HG02938 (cell line): ENCODE data around the gene DLGAP4.

ENCODE experiments used
- ATAC-seq: cut with Tn5 transposase; IDR thresholded peaks from one replicate; pipeline ENCODE4 v1.9.1; 2021; ENCODE audit warnings: mild to moderate bottlenecking, moderate library complexity; ENCODE audit not compliant: unreplicated experiment

DLGAP4 gene

DNA sequence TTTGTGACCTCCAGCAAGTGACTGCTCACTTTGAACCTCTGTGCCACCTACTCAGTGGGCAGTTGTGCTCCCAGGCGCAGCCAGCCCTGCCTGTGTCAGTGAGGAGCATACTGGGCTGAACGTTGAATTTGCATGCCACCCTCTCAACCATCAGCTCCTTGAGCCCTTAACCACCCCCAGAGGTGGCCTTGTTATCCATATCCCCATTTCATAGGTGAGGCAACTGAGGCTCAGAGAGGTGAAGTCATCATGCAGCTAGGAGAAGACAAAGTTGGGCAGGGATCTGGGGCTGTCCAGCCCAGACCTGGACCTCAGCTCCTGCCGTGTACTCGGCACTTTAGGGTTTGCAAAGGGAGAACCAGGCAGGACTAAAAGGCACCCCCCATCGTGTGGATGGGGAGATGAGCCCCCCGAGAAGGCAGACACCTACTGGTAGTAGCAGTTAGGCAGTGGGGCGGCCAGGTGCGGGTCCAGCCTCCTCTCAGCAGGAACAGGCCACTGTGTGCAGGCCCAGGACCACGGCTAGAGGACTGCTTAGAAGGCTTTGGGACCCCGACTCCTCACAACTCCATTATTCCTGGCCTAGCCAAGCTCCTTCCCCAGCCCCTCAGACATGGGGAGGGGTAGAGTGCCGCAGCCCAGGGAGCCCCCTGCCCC lies 134.4 kb downstream of the DLGAP4 start:
- ATAC-seq = no peak

DNA sequence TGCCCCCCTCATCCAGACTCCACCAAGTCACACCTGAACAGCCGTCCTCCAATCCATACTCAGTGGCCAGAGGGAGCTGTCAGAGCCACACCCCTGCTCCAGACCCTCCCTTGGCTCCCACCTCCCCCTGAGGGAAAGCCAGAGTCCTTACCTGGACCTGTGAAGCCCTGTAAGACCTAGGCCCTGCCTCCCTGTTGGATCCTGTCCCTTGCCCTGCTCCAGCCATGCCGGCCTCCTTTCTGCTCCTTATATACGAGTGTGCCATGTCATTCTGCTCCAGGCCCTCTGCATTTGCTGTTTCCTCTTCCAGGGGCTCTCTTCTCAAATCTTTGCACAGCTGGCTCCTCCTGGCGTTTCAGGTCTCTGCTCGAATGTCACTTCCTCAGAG lies 134.9 kb downstream of the DLGAP4 start:
- ATAC-seq = no peak

DNA sequence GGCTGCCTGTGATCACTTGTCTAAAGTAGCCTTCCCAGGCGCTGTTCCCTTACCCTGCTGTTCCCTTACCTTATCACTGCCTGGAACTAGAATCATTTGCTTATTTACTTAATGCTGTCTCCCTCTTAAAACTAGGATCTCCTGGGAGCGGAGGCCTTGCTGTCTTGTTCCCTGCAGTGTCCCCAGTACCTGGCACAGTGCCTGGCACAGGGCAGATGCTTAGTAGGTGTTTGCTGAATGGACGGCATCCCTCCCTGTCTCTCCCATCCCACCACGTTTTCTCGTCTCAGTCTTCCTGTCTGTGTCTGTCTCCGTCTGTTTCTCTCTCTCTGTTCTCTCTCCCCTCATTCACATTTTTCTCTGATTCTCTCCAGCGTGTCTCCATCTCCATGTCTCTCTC lies 135.3 kb downstream of the DLGAP4 start:
- ATAC-seq = no peak

DNA sequence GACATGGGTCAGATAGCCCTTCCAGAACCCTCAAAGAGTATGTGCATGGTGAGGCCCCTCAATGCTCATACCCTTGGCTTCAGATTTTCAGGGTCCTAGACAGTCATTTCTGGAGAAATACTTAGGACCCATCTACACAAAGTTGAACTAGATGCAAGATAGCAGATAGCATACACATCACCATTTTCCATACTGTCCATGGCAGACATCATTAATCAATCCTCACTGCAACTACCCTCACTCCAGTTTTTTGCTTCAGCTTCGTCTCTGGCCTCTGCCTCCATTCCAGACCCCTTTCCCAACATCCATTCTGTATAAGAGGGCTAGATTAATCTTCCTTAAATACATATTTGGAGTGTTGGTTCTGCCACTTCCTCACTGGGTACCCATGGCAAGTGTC lies 139.7 kb downstream of the DLGAP4 start:
- no peak for ATAC-seq

DNA sequence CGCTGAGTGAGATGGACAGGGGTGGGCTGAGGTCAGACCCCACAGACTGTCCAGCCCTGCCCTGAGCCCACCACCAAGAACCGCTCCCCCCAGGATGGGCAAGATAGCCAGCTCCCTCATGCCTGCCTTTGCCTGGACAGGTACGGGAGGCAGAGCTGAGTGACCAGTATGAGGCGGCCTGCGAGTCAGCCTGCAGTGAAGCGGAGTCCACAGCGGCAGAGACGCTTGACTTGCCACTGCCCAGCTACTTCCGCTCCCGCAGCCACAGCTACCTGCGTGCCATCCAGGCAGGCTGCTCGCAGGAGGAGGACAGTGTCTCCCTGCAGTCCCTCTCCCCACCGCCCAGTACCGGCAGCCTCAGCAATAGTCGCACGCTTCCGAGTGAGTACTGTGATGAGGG lies 140.4 kb downstream of the DLGAP4 start:
- ATAC-seq = no peak

DNA sequence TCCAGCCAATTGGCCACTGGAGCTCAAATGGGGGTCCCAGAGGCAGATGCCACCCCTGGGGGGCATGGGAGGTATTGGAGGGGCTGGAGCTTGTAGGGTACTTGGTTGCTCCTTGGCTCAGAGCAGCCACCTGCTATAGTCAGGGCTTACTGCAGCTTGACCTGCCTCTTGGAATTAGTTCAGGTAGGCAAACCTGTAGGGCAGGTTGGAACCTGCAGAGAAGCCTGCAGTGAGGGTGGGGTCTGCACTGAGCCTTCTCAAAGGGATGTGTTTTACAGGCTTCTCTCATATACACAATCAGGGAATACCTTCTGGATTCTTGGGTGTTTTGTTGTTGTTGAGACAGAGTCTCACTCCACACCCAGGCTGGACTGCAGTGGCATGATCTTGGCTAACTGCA lies 141.0 kb downstream of the DLGAP4 start:
- no peak for ATAC-seq

DNA sequence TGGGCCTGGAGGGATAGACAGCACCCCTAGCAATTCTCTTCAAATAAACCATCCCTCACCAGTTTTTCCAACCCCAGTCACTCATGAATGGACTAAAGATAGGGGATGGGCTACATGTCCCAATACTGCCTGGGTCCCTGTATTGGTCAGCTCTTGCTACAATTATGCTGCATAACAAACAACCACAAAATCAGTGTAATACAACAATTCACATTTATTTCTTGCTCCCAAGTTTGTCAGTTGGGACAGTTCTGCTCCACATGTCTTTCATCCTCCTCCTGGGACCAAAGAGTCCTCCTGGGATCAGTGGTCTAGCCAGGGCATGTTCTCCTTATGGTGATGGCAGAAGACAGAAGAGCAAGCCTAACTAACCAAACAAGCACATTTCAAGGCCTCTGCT lies 143.5 kb downstream of the DLGAP4 start:
- no peak for ATAC-seq

DNA sequence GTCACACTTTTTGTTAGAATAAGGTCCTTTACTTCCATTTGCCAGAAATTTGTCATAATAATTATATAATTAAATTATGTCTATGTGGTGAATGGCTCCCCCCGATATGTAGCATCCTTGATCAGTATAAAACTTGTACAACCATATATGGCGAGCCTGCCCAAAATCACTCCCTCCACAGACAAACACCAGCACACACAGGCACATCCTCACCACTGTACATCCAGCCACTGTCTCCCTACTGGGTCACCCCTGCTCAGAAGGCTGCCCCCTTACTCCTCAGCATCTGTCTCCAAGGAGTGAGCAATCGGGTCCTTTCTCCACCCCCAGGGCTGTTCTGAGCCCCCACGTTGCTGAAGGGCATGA lies 148.2 kb downstream of the DLGAP4 start:
- no peak for ATAC-seq

DNA sequence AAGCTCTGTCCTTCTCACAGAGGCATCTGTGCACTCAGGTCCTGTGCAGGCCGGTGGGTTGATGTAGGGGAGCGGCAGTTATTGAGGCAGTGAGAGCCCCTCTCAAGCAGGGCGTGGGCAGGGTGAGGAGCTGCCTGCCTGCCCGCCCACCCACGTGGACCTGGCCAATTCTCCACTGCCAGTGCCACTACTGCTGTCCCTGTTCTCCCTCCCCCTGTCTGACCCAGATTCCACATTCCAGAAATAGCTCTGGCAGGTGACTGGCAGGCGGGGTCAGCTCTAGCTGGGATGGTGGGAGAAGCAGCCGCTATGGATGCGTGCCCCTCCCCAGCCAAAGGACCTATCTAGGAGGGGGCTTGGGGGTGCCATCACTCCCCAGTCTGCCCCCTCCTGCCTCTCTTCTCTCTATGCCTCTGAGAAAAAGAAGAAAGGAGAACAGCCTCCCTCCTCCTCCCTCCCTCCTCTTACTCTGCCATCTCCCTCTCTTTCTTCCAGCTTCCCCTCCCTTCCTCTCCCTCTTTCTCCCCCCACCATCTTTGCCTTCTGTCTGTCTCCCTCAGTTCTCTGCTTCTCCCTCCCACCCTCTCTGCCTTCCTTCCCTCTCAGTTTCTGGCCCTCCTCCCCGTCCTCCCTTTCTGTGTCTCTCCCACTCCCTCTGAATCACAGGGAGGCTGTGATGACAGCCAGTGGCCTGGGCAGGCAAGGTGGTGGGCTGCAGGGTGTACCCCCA lies 148.7 kb downstream of the DLGAP4 start:
- no peak for ATAC-seq

DNA sequence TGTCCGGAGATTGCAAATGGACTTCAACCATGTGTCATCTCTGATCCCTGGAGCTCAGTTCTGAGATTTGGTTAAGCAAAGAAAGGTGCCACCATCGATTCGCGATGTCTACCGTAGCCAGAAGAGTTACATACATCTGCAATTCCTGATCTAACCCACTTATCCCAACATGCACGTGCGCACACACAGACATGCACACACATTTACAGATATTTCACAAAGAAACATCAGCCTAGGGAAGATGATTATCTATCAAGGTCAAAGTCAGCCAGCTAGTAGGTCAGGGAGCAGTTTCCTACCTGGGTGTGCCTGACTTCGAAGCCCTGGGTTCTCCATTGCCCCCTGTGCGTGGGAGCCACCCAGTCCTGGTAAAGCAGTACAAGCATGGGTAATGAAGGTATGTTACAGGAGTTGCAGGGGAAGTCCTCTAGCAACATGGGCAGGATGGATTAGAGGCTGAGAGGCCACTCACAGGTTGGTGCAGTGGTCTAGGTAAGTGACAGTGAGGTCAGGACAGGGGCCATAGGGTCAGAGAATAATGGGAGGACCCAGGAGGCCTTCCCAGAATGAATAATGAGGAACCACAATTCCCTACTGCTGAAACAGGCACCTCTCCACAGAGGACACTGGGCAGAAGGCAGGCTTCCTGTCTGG lies 150.0 kb downstream of the DLGAP4 start:
- no peak for ATAC-seq

DNA sequence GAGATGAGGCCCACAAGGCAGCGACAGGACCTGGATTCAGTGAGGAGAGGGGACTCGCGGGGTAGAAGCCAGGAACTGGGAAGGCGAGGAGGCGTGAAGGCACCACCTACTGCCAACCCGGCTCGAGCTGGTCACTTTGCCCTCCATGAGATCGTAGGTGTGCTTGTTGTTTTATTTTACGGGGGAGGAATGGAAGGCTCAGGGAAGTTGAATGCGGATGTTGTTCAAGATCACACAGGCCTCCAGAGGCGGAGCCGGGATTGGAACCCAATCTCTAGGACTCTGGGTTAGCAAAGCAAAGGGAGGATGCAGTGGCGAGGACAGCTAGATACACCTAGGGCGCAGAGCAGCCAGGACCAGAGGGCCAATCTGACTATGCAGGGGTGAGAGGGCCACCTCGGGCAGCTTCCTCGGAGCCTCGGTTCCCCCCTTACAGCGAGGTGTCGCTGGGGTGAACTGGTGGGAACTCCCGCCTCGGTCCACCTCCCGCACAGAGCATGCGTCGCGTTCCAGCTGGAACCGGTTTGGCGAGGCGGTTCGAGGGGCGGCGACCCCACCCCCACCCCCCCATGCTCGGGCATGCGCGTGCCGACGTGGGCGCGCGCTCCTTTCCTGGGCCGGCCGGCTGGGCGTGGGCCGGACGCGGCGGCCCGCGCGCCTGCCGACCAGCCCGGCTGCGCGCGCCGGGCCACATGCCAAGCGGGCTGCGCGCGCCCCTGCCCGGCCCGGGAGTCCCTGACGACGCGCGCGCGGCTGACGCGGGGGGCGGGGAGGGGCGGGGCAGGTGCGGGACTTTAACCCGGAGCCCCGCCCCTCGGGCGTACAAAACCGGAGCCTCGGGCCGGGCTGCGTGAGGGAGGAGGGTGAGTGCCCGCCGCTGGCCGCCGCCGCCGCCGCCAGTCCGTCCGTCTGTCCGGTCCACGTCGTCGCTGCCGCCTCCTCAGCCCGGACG lies 154.8 kb downstream of the DLGAP4 start:
- ATAC-seq = peak; percentile 40

DNA sequence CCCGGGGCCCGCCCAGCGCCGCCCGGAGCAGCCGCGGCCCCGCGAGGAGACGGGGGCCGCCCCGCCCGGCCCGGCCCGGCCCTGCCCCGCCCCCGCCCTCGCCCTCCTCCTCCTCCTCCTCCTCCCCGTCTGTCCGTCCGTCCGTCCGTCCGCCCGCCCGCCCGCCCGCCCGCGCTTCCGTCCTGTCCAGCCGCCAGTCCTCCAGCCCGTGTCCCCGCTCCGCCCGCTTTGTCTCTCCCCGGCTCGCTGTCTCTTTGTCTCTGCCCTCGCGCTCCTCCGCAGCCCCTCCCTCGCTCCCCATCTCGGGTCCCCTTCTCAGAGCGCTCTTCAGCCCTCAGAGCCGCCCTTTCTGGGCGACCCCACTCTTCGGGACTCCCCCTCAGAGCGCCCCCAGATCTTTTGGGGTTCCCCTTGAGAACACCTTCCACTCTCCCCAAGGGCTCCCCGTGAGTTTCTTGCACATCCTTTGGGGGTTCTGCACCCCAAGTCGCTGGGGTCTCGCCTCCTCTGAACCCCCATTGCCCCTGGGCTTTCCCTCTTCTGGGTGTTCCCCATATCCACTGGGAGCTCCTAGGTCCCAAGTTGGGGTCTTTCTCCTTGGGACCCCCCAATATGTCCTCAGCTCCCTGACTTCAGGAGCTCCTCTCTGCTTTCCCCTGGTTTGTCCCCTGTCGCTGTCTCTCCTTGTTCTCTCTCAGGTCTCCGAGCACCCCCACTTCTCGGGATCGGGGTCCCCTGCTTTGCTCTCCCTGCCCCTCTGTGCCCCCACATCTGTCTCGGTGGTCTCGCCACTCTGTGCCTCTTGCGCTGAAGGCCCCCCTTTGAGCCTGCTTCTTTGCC lies 155.7 kb downstream of the DLGAP4 start:
- peak; percentile 28 for ATAC-seq

DNA sequence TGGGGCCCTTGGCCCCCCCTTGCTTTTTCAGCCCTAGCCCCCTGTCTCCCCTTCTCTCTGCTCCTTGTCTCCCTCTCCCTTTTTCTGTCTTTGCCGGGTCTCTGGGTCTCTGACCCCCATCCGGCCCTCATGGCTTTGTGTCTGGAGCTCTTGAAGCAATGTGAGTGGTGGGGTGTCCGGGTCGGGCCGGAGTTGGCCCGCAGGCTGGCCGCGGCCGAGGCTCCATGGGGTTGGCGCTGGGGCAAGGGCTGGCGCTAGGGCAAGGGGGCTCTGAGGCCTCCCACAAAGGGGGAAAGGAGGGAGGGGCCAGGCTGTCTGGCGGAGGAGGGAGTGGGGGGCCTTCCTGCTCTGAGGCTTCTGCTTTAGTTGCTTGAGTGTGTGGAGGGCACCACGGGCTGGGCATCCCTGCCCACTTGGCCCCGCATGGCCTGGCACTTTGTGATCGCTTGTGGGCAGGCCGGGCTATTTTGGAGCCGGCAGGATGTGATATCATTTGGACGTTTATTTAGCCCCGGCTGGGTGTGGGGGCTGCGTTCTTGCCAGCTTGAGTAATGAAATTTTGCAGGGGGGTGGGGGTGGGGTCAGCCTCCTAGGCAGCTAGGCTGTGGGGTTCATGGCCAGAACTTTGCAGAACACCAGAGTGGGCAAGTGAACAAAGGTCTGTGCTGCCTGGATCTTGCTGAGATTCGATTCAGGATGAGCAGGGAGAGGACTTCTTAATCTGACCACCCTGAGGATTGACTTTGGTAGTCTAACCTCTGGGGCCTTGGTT lies 156.5 kb downstream of the DLGAP4 start:
- ATAC-seq = no peak

DNA sequence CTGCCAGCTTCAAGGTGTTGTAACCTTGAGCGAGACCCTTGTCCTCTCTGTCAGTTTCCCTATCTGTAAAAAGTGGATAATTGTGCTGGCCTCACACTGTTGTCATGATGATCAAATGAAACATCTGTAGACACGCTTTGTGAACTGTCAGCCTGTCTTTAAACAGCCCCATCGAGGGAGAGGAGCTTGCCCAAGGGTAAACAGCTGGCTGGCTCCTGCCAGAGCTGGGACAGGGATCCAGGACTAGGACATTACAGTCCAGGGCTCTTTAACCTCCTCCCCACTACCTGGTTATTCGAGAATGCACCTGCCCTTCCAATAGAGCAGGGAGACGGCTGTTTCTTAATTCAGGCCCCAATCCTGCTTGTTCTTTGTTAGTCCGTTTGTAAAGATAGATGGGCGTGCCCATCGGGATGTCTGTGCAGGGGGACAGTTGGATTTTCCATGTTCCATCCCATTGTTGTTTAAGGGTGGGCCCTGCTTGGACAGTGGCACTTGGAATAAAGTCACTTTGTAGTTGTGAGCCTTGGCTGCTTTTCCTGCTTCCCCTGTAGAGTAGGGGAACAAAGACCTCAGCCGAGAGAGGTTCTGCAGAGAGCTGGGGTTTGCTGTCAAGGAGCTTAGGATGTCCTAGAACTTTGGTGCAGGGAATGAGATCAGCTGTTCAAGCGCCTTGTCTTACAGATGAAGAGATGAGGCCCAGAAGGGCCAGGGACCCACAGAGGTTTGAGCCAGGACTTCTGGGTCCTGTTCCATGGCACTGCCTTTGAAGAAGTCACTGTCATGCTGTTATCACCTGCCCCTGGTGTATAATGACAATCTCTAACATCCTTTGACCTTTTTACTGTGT lies 157.3 kb downstream of the DLGAP4 start:
- no peak for ATAC-seq

DNA sequence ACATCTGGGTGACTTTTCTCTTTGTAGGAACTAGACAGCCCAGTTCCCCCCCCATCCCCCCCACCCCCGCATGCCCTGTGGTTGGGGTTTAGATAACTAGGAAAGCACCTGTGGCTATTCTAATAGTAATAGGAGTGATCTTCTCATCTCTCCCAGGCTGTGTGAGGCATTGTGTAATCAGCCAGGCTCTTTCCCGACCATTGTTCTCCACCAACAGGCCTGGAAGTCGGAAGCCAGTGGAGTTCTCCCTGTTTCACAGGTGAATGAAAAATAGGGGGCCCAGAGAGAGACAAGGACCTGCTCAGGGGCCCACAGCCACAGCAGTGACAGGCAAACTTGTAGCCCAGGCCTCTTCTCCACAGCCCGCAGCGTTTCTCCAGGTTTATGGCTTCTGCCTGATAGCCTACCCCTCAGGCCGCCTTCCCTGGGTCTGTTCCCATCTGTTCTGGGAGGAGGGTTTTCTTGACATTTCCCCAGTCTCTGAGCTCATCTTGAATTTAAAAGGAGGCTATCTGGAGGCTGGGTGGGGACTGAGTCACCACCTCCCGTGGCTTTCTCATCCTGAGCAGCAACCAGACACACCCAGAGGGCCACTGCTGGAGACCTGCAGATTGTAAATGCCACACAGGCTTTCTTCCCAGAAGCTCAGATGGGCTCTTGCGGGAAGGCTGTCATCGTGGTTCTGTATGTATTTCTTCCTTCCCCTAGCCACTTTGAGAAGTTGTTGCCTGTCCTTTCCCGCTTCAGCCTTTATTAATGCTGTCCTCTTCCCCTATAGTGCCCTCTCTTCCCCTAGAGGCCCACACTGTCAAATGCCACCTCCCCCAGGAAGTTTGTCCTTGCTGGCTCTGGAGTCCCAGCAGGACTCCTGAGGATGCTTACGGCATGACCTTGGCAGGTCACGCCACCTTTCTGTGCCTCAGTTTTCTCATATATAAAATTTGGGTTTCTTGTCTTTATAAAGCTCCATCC lies 159.3 kb downstream of the DLGAP4 start:
- ATAC-seq = no peak

DNA sequence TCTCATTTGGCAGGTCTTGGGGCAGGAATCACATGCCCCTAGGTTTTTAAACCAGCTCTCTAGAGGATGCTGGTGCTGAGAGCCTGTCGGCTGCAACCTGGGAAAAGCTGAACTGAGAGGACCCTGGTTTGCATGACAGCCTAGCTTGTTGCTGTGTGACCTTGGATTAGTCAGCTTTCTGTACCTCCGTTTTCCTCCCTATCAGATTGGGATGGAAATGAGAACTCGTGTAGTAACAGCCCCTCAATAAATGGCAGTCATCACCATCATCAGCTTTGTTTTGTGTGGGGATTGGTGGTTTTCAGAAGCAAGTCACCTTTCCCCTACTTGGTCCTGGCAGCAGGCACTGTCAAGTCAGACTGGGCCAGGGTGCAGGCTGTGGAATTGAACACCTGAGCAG lies 159.9 kb downstream of the DLGAP4 start:
- no peak for ATAC-seq
